KMS-11 (cell line): ENCODE measurements around the gene THSD8.

Experiments
- H2AFZ ChIP-seq: fragments of 200-600 bp; sonication (generic); 2 replicates; pipeline ENCODE4 v1.6.1; 2016; ENCODE audit warnings: antibody characterized with exemption, mixed run types, low read depth
- H3K27ac ChIP-seq: fragments of 200-600 bp; sonication (generic); 2 replicates; pipeline ENCODE4 v1.6.1; 2016; ENCODE audit warnings: mild to moderate bottlenecking, mixed run types
- H3K27me3 ChIP-seq: fragments of 200-600 bp; sonication (generic); 2 replicates; pipeline ENCODE4 v1.6.1; 2017; ENCODE audit warnings: mild to moderate bottlenecking, low read depth, mixed run types, moderate library complexity; ENCODE audit not compliant: insufficient read depth
- H3K36me3 ChIP-seq: fragments of 200-600 bp; sonication (generic); 2 replicates; pipeline ENCODE4 v1.6.1; 2017; ENCODE audit warnings: mild to moderate bottlenecking, mixed run types; ENCODE audit not compliant: insufficient read depth
- H3K4me1 ChIP-seq: fragments of 200-600 bp; sonication (generic); 2 replicates; pipeline ENCODE4 v1.6.1; 2016; ENCODE audit warnings: mild to moderate bottlenecking, low read depth, mixed run types; ENCODE audit not compliant: poor library complexity, severe bottlenecking
- H3K4me2 ChIP-seq: fragments of 200-600 bp; sonication (generic); 2 replicates; pipeline ENCODE4 v1.7.0; 2016; ENCODE audit warnings: mild to moderate bottlenecking, mixed run types
- H3K4me3 ChIP-seq: fragments of 200-600 bp; sonication (generic); IDR thresholded peaks from 2 replicates; pipeline ENCODE4 v1.6.1; 2017; ENCODE audit warnings: low read depth, low read length, mixed read lengths; ENCODE audit not compliant: insufficient read depth
- H3K79me2 ChIP-seq: fragments of 200-600 bp; sonication (generic); 2 replicates; pipeline ENCODE4 v1.6.1; 2016; ENCODE audit warnings: low read depth, mixed run types; ENCODE audit not compliant: insufficient read depth
- H3K9ac ChIP-seq: fragments of 200-600 bp; sonication (generic); 2 replicates; pipeline ENCODE4 v1.6.1; 2016; ENCODE audit warnings: mild to moderate bottlenecking, mixed run types
- H4K20me1 ChIP-seq: fragments of 200-600 bp; sonication (generic); 2 replicates; pipeline ENCODE4 v1.6.1; 2016; ENCODE audit warnings: mild to moderate bottlenecking, mixed run types; ENCODE audit not compliant: insufficient read depth
- TF ChIP-seq, protein P1 (sequence below): fragments of 200-600 bp; sonication (generic); conservative IDR thresholded peaks from 2 replicates; pipeline ENCODE4 v1.6.1; 2017; ENCODE audit warnings: low read depth, mild to moderate bottlenecking, antibody characterized with exemption, low read length, moderate library complexity, mixed read lengths

THSD8 gene

DNA sequence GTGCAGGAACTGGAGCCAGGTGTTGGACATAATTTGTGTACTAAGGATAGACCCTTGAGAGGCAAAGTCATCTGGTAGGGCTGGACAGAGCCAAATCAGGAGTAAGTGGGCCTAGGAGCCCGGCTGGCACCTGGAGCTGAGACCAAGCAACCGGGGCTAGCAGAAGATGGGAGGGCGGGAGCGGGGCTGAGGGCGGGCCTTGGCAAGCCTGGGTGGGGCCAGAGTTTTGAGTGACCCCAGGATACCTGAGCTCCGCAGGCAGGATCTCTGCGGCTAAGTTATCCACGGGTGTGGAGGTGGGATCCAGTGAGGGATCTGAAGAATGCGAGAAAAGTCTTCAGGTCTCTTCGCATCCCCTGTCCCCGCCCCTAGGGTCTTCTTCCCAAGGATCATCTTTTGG lies 34.7 kb upstream of the THSD8 start:
- H2AFZ ChIP-seq: no peak overlapping the region
- no peak overlapping the region for H3K4me2 ChIP-seq
- peaks cover 3% of the 10 kb centered on the region for H3K4me1 ChIP-seq
- no peaks in the 10 kb centered on the region for H3K79me2 ChIP-seq
- H3K27me3 ChIP-seq: no peaks in the 10 kb centered on the region
- H3K9ac ChIP-seq: no peak overlapping the region
- H3K36me3 ChIP-seq: no peaks in the 10 kb centered on the region
- no peak overlapping the region for H3K4me3 ChIP-seq
- H3K27ac ChIP-seq: no peak overlapping the region
- TF ChIP-seq, protein P1, sequence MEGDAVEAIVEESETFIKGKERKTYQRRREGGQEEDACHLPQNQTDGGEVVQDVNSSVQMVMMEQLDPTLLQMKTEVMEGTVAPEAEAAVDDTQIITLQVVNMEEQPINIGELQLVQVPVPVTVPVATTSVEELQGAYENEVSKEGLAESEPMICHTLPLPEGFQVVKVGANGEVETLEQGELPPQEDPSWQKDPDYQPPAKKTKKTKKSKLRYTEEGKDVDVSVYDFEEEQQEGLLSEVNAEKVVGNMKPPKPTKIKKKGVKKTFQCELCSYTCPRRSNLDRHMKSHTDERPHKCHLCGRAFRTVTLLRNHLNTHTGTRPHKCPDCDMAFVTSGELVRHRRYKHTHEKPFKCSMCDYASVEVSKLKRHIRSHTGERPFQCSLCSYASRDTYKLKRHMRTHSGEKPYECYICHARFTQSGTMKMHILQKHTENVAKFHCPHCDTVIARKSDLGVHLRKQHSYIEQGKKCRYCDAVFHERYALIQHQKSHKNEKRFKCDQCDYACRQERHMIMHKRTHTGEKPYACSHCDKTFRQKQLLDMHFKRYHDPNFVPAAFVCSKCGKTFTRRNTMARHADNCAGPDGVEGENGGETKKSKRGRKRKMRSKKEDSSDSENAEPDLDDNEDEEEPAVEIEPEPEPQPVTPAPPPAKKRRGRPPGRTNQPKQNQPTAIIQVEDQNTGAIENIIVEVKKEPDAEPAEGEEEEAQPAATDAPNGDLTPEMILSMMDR: no peak
- H4K20me1 ChIP-seq: no peaks in the 10 kb centered on the region

DNA sequence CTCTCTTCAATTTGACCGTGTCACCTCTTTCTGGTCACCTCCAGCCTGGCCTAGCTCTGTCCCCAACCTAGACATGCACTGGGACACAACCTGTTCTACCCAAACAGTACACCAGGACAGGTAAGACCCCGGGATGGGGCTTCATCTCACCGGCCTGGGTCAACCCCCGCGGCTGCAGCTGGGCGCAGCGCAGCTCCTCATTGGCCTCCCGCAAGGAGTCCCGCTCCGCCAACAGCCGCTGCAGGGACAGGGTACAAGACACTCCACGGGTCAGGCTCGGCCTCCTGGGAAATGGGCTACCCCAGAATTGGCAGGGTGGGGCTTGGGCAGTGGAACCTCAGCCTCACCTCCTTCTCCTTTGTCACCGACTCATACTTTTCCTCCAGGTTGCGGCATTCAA lies 34.2 kb upstream of the THSD8 start:
- Histone ChIP-seq H3K4me2 (no peak overlapping the region), H3K4me1 (peaks cover 3% of the 10 kb centered on the region), H3K4me3 (no peak overlapping the region), H4K20me1 (no peaks in the 10 kb centered on the region), H2AFZ (no peak overlapping the region), H3K9ac (no peak overlapping the region), H3K36me3 (no peaks in the 10 kb centered on the region), H3K79me2 (no peaks in the 10 kb centered on the region), H3K27ac (no peak overlapping the region), H3K27me3 (no peaks in the 10 kb centered on the region)
- TF ChIP-seq, protein P1: no peak

DNA sequence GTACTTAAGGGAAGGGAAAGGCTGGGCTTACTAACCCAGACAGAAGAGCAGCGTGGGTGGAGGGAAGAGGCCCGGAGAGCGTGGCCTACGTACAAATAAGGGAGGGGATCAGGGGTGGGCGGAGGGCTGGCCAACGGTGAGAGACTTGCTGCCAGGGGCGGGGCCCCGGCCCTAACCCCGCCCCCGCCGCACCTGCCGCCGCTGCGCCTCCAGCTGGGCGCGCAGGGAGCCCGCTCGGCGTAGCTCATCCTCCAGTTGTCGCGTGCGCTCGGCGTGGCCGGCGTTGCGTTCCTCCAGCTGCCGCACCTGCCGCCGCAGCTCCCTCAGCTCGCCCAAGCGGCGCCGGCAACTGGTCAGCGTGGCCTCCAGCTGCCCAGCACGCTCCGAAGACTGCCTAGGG lies 32.2 kb upstream of the THSD8 start:
- H3K27ac ChIP-seq: no peak overlapping the region
- H3K9ac ChIP-seq: no peak overlapping the region
- no peak overlapping the region for H3K4me3 ChIP-seq
- H2AFZ ChIP-seq: no peak overlapping the region
- H3K4me1 ChIP-seq: peaks cover 13% of the 10 kb centered on the region
- TF ChIP-seq, protein P1: no peak
- no peaks in the 10 kb centered on the region for H3K27me3 ChIP-seq
- no peaks in the 10 kb centered on the region for H3K79me2 ChIP-seq
- no peaks in the 10 kb centered on the region for H3K36me3 ChIP-seq
- H3K4me2 ChIP-seq: no peak overlapping the region
- no peaks in the 10 kb centered on the region for H4K20me1 ChIP-seq

DNA sequence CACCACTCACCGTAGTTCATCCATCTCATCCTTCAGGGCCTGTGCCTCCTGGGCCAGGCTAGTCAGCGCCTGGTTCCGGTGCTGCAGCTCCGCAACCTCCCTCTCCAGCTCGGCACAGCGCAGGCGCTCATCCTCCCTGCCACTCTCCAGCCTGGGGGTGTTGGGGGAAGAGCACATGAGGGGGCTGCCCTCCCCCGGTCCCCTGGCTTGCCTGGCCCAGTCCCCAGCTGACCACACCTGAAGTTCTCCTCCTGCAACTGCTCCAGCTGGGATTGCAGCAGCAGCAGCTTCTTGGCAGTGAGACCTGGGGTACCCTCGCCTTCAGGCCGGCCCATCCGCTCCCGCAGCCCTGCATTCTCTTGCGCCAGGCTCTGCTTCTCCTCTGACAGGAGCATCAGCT lies 30.9 kb upstream of the THSD8 start:
- Histone ChIP-seq H3K79me2 (no peaks in the 10 kb centered on the region), H3K4me3 (no peak overlapping the region), H3K36me3 (no peaks in the 10 kb centered on the region), H3K9ac (no peak overlapping the region), H3K27ac (no peak overlapping the region), H3K4me2 (no peak overlapping the region), H3K4me1 (peaks cover 13% of the 10 kb centered on the region), H3K27me3 (no peaks in the 10 kb centered on the region), H4K20me1 (no peaks in the 10 kb centered on the region), H2AFZ (no peak overlapping the region)
- TF ChIP-seq, protein P1: no peak
